Activated CD4-positive, alpha-beta T cell treated with anti-CD3 and anti-CD28 coated beads, Interleukin-2, Interleukin-6, amounts not matched to agents 100 ng/mL and 50 ng/mL, durations not matched to agents 16 hours and 8 hours (primary cell): ENCODE measurements around the gene PRR3.
A peak's percentile ranks its signal among the peaks of the same experiment; 100 is the strongest.
"Not testable (repeated sequence)": the region's sequence is repeated elsewhere in the genome, so short reads cannot be mapped to it uniquely, and the experiment has no call there.

Source experiments
- DNase-seq: peaks from one replicate; pipeline ENCODE4 v3.0.0-alpha.2; 2020

The PRR3 gene, protein sequence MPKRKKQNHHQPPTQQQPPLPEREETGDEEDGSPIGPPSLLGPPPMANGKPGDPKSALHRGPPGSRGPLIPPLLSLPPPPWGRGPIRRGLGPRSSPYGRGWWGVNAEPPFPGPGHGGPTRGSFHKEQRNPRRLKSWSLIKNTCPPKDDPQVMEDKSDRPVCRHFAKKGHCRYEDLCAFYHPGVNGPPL

DNA sequence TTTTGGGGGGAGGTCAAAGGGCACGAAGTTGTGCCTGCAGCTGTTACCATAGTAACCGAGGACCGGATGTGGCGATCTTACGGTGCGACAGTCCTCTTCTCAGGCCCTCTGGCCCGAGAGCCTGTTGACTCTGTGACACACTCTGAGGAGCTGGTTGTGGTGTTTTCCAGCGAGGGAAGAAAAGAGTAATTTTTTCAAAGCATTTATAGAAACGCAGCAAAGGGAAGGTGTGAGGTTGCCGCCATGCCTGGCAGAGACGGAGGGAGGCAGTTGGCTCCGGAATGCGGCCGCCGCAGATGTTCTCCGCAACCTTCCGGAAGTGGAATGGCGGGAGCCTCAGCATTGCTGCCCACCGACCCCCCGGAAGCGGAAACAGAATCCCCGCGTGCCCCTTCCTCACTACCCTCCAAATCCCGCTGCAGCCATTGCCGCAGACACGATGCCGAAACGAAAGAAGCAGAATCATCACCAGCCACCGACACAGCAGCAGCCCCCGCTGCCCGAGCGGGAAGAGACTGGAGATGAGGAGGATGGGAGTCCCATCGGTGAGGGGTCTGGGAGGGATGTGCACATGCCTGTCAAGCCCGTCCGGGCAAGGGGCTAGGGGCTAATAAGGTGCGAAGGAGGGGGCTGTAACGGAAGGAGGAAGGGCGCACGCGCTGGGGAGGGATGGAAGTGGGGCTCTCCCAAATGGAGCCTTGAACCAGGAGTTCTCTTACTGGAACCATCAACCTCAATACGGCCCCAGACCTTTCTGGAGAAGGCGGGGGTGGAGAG, at the start of gene PRR3:
Gene PRR3, plus strand, starts transcription at position 390 of the 777 bp plus-strand sequence. Its CDS starts 50 bp downstream, at position 440.
- peak; percentile 94 for DNase-seq

GRCh38 chr6:30507849-30508827, 49.0 kb upstream of the PRR3 start:
- peak; percentile 34 for DNase-seq

DNA sequence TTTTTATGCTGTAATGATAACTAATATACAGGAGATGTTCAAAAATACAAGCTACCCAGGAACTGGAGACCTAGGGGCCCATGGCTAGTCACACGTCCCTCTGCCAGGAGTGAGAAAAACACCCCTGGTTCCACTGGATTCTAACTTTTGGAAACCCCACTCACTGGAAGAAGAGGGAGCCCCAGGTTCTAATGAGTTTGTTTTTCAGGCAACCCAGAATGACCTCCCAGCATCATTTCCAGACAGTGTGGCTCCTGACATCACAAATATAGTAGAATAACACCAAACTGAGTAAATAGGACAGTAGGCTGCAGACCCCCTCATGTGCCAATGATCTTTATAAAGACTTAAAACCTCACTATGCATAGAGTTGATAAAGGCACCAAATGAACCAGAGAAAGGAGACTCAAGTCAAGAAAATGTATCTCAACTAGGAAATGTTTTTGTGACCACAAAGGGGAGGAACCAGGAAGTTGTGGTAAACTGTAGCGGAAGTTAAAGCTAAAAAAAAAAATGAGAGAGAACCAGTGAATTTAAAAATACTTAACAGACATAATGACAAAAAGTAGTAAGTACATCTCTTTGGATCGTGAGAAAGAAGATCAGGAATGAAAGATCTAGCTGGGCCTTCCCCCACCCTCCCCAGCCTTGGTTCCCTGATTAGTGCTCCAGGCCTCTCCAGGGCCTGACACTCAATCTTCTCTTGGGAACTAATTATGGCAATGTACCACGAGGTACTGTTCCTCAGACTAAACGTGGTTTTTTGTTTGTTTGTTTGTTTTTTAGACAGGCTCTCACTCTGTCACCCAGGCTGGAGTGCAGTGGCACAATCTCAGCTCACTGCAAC, 48.0 kb upstream of the PRR3 start:
- DNase-seq, result peak; percentile 82

DNA sequence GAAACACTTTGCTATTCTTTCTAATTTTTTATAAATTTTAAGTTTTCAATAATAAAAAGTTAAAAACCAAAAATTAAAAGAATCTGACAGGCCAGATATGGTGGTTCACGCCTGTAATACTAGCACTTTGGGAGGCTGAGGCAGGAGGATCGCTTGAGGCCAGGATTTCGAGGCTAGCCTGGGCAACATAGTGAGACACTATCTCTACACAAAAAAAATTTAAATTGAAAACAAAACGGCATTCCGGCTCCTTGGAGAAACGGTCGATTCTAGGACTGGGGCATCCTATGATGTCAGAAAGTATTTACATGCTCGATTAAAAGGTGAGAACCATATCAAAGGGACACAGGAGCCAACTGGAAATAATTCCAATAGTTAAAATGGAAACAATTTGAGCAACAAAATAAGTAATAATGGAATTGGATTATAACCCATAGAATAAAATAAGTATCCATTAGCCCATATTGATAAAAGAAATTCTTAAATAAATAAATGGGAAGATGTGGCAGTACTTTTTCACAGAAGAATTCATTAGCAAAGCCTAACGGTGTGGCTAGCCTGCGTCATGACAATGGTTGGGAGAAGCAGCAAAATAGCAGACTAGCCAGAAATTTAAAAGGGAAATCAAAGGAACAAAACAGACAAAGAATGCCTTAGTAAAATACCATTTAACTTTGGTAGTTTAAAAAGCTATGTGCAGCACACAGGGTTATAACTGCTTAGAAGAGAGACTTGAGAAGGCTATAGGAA, 46.5 kb upstream of the PRR3 start:
- DNase-seq, result no peak

DNA sequence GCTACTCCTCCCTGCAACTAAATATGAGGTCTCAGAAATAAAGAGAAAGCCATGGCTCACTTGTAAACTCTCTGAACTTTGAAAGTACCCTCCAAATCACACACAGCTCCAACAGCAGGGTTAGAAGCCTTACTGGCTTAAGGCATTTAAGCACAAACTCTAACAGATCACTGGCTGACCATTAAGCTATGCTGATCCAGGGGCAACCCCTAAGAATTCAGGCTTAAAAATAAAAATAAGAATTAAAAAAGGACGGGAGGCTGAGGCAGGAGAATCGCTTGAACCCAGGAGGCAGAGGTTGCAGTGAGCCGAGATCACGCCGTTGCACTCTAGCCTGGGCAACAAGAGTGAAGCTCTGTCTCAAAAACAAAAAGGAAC, 45.9 kb upstream of the PRR3 start:
- no peak for DNase-seq

GRCh38 chr6:30513451-30513850, 43.6 kb upstream of the PRR3 start:
- DNase-seq, result no peak

DNA sequence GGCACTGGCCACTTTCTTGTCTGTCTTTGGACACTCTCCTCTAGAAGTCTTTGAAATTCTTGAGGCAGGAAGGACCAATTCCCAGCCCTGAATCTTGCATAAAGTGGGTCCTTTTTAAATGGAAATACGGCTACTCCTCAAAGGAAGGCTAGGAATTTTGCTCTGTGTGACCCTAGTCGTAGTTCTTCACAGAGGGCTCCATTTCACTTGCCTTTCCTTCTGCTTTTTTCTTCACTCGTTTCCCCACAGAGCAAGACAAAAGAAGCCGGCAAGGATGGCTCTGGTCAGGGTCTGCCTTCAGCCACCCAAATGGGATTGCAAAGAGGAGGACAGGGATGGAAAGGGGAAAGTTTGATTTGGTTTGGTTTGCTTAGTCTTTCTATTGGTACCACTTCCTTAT, 42.0 kb upstream of the PRR3 start:
- DNase-seq, result no peak

DNA sequence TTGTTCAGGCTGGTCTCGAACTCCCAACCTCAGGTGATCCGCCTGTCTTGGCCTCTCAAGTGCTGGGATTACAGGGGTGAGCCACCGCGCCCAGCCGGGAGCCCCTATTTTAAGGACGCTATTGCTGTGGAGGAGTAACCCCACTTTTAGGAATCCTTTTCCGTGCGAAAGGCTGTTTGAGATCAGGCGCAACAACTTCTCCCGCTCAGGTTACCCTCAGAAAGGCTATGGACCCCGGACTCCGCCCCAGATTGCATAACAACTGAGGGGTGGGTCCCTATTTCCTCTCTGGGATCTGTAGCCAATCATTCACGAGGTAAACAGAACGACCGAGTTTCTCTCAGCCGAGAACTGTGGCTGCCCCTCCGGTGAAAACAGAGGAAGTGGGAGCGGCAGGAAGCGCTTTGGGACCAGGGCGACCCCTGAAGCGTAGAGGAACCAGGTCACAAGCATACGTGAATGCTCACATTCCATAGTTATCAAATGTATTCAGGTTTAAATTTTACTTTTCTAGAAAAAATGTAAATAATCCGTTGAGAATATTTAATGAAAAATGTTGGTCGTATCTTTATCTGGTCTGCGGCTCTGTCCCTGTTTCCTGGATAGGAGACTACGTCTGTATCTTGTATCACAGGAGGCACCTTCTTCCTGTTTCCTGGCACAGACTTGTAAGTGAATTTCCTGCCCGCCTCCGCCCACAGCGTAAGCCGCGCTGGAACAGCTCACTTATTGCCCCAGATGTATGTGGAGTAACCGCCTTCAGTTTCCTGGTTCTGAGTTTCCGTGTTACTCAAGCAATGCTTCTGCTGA, 40.9 kb upstream of the PRR3 start:
- peak; percentile 96 for DNase-seq

DNA sequence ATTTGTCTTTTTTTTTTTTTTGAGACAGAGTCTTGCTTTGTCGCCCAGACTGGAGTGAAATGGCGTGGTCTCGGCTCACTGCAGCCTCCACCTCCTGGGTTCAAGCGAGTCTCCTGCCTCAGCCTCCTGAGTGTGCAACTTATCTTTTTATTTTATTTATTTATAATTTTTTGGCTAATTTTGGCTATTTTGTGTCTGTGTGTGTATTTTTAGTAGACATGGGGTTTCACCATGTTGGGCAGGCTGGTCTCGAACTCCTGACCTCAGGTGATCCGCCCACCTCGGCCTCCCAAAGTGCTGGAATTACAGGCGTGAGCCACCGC, 40.4 kb upstream of the PRR3 start:
- DNase-seq, result not testable (repeated sequence)

DNA sequence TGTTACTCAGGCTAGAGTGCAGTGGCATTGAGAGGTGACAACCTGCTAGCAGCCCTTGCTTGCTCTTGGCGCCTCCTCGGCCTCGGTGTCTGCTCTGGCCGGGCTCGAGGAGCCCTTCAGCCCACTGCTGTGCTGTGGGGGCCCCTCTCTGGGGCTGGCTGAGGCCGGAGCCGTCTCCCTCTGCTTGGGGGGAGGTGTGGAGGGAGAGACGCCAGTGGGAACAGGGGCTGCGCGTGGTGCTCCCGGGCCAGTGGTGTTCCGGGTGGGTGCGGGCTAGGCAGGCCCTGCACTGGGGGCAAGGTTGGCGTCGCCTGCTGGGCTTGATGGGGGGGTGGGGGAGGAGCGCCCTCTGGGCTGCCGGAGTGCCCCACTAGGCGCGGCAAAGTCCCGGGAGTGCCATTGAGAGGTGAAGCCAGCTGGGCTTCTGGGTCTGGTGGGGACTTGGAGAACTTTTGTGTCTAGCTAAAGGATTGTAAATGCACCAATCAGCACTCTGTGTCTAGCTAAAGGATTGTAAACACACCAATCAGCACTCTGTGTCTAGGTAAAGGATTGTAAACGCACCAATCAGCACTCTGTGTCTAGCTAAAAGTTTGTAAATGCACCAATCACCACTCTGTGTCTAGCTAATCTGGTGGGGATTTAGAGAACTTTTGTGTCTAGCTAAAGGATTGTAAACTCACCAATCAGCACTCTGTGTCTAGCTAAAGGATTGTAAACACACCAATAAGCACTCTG, 39.2 kb upstream of the PRR3 start:
- DNase-seq, result not testable (repeated sequence)

- not testable (repeated sequence) for DNase-seq
Measured at GRCh38 chr6:30518505-30519145, 38.5 kb upstream of the PRR3 start.

- no peak for DNase-seq
Measured at GRCh38 chr6:30520522-30520921, 36.6 kb upstream of the PRR3 start.

GRCh38 chr6:30521082-30521481, 36.0 kb upstream of the PRR3 start:
- DNase-seq, result not testable (repeated sequence)

GRCh38 chr6:30521952-30522351, 35.1 kb upstream of the PRR3 start:
- DNase-seq, result not testable (repeated sequence)

DNA sequence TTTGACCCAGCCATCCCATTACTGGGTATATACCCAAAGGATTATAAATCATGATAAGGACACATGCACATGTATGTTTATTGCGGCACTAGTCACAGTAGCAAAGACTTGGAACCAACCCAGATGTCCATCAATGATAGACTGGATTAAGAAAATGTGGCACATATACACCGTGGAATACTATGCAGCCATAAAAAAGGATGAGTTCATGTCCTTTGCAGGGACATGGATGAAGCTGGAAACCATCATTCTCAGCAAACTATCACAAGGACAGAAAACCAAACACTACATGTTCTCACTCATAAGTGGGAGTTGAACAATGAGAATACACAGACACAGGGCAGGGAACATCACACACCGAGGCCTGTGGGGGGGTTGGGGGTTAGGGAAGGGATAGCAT, 30.7 kb upstream of the PRR3 start:
- not testable (repeated sequence) for DNase-seq

DNA sequence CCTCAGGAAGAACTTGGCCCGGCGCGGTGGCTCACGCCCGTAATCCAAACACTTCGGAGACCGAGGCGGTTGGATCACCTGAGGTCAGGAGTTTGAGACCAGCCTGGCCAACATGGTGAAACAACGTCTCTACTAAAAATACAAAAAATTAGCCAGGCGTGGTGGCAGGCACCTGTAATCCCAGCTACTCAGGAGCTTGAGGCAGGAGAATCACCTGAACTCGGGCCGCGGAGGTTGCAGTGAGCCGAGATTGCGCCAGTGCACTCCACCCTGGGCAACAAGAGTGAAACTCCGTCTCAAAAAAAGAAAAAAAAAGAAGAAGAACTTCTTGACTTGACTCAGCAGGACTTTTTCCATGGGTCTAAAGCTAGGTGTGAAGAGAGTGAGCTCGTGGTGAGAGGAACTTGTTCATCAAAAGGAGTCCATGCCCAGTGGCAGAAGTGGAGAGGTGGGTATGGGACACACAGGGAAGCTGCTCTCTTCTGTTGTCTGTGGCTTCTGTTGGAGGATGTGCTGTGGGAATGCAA, 27.7 kb upstream of the PRR3 start:
- DNase-seq, result peak; percentile 86

DNA sequence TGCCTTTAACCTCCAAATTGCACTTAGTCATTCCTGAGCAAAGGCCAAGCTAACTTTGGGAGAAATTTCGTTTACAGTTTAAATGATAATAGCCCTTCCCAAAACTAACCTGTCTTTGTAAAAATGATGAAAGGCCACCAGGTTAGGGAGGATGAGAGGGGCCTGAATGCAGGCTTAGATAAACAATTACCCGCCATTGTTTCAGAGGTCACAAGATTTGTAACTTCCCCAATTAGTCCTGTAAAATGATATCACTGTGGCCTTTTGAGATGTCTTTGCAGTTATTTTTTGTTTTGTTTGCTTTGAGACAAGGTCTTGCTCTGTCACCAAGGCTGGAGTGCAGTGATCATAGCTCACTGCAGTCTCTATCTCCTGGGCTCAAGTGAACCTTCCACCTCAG, 27.1 kb upstream of the PRR3 start:
- no peak for DNase-seq

DNA sequence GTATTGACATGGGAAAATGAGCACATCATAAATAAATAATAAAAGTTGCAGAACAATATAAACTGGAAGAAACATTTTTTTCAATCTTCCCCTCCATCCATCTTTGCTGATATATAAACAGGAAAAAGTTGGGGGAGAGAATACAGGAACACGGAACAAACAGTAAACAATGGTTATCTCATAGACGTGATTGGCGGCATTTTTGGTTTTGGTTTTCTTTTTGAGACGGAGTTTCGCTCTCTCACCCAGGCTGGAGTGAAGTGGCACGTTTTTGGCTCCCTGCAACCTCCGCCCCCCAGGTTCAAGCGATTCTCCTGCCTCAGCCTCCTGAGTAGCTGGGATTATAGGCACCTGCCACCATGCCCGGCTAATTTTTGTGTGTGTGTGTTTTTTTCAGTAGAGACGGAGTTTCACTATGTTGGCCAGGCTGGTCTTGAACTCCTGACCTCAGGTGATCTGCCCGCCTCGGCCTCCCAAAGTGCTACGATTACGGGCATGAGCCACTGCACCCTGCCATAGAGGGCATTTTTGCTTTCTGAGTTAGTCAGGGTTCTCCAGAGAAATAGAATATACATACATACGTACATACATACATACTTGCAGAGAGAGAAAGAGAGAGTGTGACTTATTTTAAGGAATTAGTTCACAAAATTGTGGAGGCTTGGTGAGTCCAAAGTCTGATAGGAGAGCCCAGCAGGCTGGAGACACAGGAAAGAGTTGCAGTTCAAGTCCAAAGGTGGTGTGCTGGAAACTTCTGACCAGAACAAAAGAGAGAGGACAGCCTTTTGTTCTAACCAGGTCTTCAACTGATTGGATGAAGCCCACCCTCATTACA, 23.4 kb upstream of the PRR3 start:
- DNase-seq, result peak; percentile 52
